ENCODE data around the gene PHF11. TPM values are rescaled to one million over a fixed set of nuclear protein-coding genes. Genes with fewer than 3 reads are reported as not detected.
A peak's percentile ranks its signal among the peaks of the same experiment; 100 is the strongest.

Gene PHF11
- total RNA-seq, 2 donors from 2014 or later = 16.8 to 21.0 TPM

- no peak for DNase-seq
- Histone ChIP-seq H3K4me3 (ENCODE audit: low read length) (no peak overlapping the region), H3K36me3 (ENCODE audit: control insufficient read depth, insufficient read depth, low read length) (peaks cover 89% of the 10 kb centered on the region), H3K27me3 (ENCODE audit: control insufficient read depth, insufficient read depth, low read length, poor library complexity, severe bottlenecking) (no peaks in the 10 kb centered on the region), H3K9ac (ENCODE audit: extremely low read depth, low read length, poor library complexity, severe bottlenecking) (no peak overlapping the region), H3K27ac (ENCODE audit: low read depth, low read length) (no peak overlapping the region), H3K4me1 (ENCODE audit: control insufficient read depth, insufficient read depth, low read length) (peaks cover 3% of the 10 kb centered on the region), H3K9me3 (ENCODE audit: control insufficient read depth, low read length) (no peaks in the 10 kb centered on the region)
- Mint-ChIP-seq H3K4me1 (peaks cover 12% of the 10 kb centered on the region), H3K9me3 (no peaks in the 10 kb centered on the region), H3K27ac (no peak overlapping the region), H3K4me3 (no peak overlapping the region), H3K36me3 (ENCODE audit: low read depth) (peaks cover 71% of the 10 kb centered on the region), H3K27me3 (ENCODE audit: insufficient read depth) (no peaks in the 10 kb centered on the region)
- 94 to 100% methylated on average over 6 to 9 of the region's 9 CpGs for WGBS, 2 experiments (ENCODE audit: insufficient coverage in 1 of 2, insufficient read length in 1 of 2)
- TF ChIP-seq, protein P1, sequence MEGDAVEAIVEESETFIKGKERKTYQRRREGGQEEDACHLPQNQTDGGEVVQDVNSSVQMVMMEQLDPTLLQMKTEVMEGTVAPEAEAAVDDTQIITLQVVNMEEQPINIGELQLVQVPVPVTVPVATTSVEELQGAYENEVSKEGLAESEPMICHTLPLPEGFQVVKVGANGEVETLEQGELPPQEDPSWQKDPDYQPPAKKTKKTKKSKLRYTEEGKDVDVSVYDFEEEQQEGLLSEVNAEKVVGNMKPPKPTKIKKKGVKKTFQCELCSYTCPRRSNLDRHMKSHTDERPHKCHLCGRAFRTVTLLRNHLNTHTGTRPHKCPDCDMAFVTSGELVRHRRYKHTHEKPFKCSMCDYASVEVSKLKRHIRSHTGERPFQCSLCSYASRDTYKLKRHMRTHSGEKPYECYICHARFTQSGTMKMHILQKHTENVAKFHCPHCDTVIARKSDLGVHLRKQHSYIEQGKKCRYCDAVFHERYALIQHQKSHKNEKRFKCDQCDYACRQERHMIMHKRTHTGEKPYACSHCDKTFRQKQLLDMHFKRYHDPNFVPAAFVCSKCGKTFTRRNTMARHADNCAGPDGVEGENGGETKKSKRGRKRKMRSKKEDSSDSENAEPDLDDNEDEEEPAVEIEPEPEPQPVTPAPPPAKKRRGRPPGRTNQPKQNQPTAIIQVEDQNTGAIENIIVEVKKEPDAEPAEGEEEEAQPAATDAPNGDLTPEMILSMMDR (conservative IDR thresholded peaks at IDR 0.05) = no peak
These were observed 50.8 kb downstream of the PHF11 start for GRCh38 chr13:49546561-49546960.

- H3K4me1 Mint-ChIP-seq = peaks cover 12% of the 10 kb centered on the region
- Histone ChIP-seq H3K27ac (ENCODE audit: low read depth, low read length) (no peak overlapping the region), H3K27me3 (ENCODE audit: control insufficient read depth, insufficient read depth, low read length, poor library complexity, severe bottlenecking) (no peaks in the 10 kb centered on the region), H3K4me1 (ENCODE audit: control insufficient read depth, insufficient read depth, low read length) (peaks cover 3% of the 10 kb centered on the region), H3K9me3 (ENCODE audit: control insufficient read depth, low read length) (no peaks in the 10 kb centered on the region), H3K4me3 (ENCODE audit: low read length) (no peak overlapping the region), H3K9ac (ENCODE audit: extremely low read depth, low read length, poor library complexity, severe bottlenecking) (no peak overlapping the region), H3K36me3 (ENCODE audit: control insufficient read depth, insufficient read depth, low read length) (peaks cover 88% of the 10 kb centered on the region)
- DNase-seq = peak; percentile 60
- peaks cover 81% of the 10 kb centered on the region for H3K36me3 Mint-ChIP-seq (ENCODE audit: low read depth)
- H3K4me3 Mint-ChIP-seq = no peak overlapping the region
- H3K27ac Mint-ChIP-seq = no peak overlapping the region
- no peaks in the 10 kb centered on the region for H3K27me3 Mint-ChIP-seq (ENCODE audit: insufficient read depth)
- WGBS, 2 experiments (ENCODE audit: insufficient coverage in 1 of 2, insufficient read length in 1 of 2) = 92 to 100% methylated on average over 2 to 15 of the region's 15 CpGs
- H3K9me3 Mint-ChIP-seq = no peaks in the 10 kb centered on the region
- TF ChIP-seq, protein P1 (conservative IDR thresholded peaks at IDR 0.05) = peak; percentile 61
These were observed 53.5 kb downstream of the PHF11 start for GRCh38 chr13:49549289-49549688.

- peaks cover 75% of the 10 kb centered on the region for H3K36me3 Mint-ChIP-seq (ENCODE audit: low read depth)
These were observed 55.3 kb downstream of the PHF11 start for GRCh38 chr13:49550942-49551644.

More at GRCh38 chr13:49550942-49551644, 55.3 kb downstream of the PHF11 start:
- no peak for DNase-seq
- Histone ChIP-seq H3K4me3 (ENCODE audit: low read length) (no peak overlapping the region), H3K27me3 (ENCODE audit: control insufficient read depth, insufficient read depth, low read length, poor library complexity, severe bottlenecking) (no peaks in the 10 kb centered on the region), H3K36me3 (ENCODE audit: control insufficient read depth, insufficient read depth, low read length) (peaks cover 91% of the 10 kb centered on the region), H3K9ac (ENCODE audit: extremely low read depth, low read length, poor library complexity, severe bottlenecking) (no peak overlapping the region), H3K4me1 (ENCODE audit: control insufficient read depth, insufficient read depth, low read length) (peaks cover under 1% of the 10 kb centered on the region), H3K27ac (ENCODE audit: low read depth, low read length) (no peak overlapping the region), H3K9me3 (ENCODE audit: control insufficient read depth, low read length) (no peaks in the 10 kb centered on the region)
- peaks cover 2% of the 10 kb centered on the region for H3K4me1 Mint-ChIP-seq
- no peak overlapping the region for H3K27ac Mint-ChIP-seq
- TF ChIP-seq, protein P1 (conservative IDR thresholded peaks at IDR 0.05) = no peak
- no peaks in the 10 kb centered on the region for H3K9me3 Mint-ChIP-seq
- no peaks in the 10 kb centered on the region for H3K27me3 Mint-ChIP-seq (ENCODE audit: insufficient read depth)
- no peak overlapping the region for H3K4me3 Mint-ChIP-seq
- 93 to 99% methylated on average over 7 to 10 of the region's 10 CpGs for WGBS, 2 experiments (ENCODE audit: insufficient coverage in 1 of 2, insufficient read length in 1 of 2)
